ENCODE results near the gene HS6ST3.
"Not testable (repeated sequence)": the region's sequence is repeated elsewhere in the genome, so short reads cannot be mapped to it uniquely, and the experiment has no call there.

Gene HS6ST3

DNA sequence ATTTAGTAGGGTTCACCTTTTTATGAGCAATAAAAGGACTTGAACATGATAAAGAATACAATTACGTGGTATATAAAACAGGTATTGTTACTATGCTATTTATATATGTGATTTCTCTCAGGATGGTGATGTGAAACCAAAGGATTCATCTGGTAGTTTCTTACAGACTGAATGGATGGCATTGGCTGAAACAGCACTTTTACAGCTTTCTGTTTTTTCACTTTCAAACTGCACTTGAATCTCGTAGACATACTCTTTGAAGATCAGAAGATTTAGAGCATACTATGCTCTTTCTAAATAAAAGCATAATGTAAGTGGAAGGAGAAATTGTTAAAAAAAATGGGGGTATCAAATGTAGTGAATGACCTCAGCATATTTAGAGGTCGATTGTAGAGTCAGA lies 354.8 kb downstream of the HS6ST3 start:
- DNase-seq (ENCODE audit: low read depth in 2 of 2), result no peak

DNA sequence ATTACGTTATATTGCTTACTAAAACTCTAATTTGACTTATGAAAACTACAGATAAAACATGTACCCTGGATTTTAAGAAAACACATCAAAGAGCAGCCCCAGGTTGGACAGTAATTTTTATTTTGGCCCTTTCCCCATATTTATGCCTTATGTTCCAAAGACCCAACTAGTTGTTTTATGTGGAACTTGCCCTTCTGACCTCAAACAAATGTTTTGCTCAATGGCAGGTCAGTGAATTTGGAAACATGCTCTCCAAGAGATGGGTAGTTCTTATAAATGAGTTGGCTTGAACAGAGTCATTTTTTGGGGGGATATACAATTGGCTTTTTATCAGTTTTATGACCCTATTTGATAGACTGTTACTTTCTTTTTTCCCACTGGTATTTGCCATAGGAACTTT lies 360.0 kb downstream of the HS6ST3 start:
- no peak for DNase-seq (ENCODE audit: low read depth in 2 of 2)

DNA sequence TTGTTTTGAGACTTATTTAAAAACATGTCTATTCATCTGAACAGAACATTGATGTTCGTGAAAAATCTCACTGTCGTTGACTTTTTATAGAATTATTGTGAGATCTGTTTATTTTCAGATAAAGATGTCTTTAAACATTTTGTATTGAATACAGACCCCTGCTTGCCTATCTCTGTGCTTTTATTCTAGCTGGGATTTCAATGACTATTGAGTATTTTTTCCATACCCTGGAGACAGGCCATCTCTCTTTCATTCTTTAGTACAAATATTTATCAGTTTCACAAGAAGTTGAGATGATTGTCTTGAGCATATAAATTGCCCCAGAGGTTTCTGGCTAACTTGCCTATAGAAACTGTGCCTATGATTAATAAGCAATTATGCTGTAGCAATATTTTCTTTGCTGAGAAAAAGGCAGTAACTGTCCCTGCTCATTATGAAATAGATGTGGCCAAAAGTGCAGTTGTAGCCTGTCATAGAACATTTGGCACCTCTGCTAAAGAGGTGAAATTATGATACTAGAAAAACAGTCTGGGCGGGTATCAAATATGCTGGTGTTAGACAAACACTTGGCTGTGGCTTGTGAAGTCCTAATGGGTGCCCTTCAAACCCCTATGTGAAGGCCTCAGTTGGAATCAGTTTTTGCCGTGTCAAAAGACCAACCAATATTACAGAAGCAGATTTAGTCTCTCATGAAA lies 360.6 kb downstream of the HS6ST3 start:
- no peak for DNase-seq (ENCODE audit: low read depth in 2 of 2)

DNA sequence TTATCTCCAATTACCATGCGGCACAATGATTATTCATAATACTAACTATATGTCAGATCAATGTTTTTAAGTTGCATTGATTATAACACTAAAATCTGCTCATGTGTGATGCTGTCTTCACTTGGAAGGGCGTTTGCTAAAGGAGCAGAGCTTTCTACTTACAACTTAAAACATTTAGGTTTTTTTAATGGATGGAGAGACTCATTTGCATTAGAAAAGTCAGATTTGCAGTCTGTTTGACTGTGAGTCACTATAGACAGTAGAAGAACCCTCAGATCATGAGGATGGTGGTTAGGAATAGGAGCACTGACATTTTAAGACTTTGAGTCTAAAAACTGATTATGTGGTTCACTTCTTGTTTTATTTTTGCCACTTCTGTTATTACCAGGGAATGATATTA lies 364.6 kb downstream of the HS6ST3 start:
- no peak for DNase-seq (ENCODE audit: low read depth in 2 of 2)

DNA sequence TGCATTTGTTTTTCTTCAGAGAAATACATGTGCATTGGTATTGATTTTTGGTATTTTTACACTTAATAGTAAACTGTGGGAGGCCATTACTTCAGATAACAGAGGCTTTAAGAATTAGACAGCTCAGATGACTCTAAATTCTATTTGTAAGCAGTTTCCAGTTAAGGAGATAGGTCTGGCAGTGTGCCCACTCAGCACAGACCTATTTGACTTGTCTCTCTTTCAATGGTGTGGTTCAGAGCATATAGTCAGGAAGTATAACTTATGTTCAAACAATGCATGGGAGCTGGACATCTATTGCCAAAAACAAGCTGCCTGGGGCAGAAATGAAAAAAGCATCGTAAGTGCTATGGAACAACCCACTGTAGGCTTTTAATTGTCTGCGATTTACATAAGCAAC lies 370.7 kb downstream of the HS6ST3 start:
- no peak for DNase-seq (ENCODE audit: low read depth in 2 of 2)

DNA sequence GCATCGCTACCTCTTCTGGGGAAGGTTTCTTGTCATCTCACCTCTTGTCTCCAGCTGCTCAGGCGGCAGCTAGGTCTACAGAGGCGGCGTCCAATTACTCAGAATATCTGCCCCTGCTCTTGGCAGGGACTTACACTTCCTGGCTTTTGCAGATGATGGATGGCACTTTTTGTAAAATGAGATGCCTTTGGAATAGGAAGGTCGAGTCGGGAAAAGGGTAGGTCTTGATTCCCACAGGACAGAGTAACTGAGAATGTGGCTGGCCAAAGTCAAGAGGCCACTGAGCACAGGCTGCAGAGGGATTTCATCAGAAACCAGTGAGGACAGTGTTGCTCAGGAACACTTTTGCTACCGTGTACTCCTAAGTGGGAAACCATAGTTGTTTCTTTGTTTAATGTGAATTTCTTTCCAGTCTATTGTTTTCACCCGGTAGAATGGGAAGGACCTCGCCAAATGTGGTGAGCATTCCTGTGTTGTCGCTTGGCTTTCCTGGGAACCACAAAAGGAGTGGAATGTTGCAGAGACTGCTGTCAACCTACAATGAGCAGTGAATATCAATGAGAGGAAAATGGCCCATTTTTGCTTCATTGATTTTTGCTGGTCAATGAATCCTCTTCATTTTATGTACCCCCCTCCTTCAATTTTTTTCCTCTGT lies 383.7 kb downstream of the HS6ST3 start:
- DNase-seq (ENCODE audit: low read depth in 2 of 2), result no peak

DNA sequence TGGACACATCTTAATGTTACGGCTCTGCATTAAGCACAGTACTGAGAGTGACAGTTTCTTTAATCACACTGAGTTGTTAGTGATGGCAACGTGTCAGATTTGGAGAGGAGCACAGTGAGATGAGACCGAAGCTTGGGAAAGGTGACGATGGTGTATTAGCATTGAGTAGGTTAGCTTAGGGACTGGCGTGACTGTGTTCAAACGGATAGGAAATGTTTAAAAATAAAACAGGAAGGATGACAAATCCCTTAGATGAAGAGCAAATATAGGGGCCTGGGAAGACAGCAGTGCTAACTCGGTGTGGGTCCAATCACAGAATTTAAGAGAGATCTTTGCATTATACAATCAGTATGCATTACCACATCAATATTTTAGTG lies 384.3 kb downstream of the HS6ST3 start:
- DNase-seq (ENCODE audit: low read depth in 2 of 2), result no peak

DNA sequence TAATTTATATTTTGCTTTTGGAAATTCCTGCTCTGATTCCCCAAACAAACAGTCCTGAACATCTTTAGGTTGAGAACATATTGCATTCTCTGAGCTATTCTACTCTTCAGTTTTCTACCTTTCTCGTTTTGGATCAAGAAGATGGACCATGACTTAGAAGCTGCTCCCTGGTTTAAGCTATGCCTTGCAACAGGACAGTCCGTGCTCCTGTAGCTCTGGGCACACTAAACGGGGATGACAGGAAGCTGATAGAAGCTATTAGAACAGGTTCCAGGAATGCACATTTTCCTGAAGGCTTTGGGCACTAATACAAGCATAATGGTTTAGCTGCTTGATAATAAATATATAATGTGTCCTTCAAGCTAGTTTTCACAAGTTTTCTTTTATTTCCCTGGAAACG lies 385.2 kb downstream of the HS6ST3 start:
- no peak for DNase-seq (ENCODE audit: low read depth in 2 of 2)

DNA sequence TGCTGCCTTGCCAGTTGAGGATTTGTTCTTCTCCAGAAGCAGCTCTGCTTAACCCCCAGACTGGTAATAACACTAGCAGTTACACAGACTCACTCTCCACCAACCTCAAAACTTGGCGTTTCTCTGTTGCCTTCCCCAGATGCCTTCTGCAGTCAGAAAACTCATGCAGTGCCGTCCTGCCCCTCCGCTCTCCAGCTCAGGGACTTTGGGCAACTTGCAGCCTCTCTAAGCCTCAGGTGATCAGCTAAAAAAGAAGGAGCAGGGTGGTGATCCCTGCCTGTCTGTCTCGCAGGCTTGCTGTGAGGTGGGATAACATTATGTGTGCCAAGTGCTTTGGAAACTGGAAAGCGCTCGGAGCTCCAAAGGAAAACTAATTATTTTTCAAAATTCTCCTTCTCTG lies 391.6 kb downstream of the HS6ST3 start:
- DNase-seq (ENCODE audit: low read depth in 2 of 2), result no peak

DNA sequence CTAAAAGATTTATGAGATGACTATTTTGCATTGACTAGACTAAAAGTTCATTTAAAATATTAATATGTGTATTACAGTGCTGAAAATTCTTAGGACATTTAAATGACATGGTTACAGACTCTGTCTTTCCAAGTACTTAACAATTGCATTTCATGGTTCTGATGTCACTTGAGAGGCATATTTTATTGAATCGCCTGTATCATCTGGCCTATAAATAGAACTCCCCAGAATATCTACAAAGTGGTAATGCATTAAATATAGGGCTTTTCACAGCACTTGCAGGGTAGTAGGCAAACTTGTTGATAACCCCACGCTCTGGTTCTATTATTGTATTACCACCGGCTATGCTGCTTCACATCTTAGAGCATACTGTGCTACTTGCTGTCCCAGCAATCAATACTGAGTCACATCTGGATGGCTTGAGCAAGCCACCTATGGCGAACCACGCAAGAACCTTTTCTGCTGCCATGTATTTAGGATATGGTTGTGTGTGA lies 400.6 kb downstream of the HS6ST3 start:
- no peak for DNase-seq (ENCODE audit: low read depth in 2 of 2)

DNA sequence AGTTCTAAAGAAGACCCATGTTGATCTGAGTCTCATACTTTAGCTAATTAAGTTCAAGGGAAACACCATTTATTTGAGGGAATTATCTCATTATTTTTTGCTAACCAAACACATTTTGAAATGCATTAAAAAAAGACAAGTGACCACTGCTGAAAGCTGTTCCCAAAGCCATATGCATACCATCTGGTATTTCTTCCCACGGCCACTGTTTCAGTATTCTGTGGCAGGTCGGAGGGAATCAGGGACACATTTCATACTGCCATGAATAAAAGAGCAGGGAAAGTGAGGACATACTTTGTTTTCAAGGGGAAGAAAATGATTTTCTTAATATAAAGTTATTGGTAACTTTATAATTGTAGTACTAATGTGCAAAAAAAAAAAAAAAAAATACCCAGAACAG lies 401.2 kb downstream of the HS6ST3 start:
- DNase-seq (ENCODE audit: low read depth in 2 of 2), result no peak

DNA sequence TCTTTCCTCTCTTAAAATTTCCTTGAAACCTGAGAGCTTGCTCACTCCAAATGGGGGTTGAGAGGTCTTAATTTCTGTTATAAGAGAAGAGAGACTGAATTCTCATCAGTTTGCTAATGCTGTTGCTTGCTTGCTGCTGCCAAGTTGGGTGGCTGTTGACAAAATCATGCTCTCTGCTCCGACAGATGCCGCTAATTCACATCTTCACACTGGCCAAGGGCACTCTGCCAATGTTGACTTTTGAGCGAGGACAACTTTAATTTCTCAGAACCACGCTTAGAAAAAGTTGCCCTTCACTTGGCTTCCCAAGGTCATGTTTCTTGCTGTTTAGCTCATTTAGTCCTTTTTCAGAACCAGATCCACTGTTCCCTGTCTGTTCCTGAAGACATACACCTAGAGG lies 402.9 kb downstream of the HS6ST3 start:
- no peak for DNase-seq (ENCODE audit: low read depth in 2 of 2)

DNA sequence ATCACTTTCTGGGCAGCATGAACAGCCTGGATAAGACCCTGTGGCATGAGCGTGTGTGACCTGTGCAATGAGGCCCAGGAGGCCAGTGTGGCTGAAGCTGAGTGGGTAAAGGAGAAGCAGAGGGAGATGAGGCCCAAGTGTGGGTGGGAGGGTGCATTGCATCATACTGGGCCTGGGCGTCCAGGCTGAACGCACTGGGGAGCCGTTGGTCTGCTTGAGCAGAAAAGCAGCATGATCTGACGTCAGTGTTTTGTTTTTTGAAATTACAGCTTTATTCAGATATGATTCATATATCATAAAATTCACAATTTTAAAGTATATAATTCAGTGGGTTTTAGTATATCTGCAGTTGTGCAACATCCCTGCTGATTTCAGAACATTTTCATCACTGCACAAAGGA lies 409.7 kb downstream of the HS6ST3 start:
- DNase-seq (ENCODE audit: low read depth in 2 of 2), result no peak

DNA sequence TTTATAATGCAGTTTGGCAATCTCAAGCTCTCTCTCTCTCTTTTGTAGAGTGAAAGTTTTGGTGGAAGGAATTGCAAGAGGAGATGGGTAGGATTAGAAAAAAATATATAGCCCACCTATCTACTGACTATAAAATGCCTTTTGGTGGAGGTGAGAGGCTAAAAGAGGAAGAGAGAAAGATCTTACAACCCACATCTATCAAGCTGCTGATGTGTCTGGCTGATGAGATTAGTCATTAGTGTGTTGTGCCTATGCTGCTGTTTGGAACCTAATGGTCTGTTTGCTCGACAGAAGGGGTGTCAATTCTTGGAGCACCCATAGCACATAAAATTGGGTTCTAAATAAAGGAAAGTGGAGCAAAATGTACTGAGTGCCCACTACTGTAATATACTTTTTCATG lies 411.0 kb downstream of the HS6ST3 start:
- DNase-seq (ENCODE audit: low read depth in 2 of 2), result no peak

DNA sequence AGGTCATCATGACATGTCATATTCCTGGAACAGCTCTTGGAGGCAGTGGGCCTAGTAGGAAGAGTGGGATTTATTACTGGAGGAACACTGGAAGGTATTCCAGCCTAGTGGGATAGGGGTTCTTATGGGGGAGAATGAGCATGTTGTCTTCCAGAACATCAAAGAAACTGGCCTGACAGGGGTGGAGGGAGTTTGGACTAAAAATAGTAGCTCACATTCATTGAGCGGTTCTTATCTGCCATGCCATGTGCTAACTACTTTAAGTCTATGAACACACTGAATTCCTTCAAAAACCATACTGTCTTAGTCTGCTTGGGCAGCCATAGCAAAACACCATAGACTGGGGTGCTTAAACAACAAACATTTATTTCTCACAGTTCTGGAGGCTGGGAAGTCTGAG lies 413.6 kb downstream of the HS6ST3 start:
- no peak for DNase-seq (ENCODE audit: low read depth in 2 of 2)

DNA sequence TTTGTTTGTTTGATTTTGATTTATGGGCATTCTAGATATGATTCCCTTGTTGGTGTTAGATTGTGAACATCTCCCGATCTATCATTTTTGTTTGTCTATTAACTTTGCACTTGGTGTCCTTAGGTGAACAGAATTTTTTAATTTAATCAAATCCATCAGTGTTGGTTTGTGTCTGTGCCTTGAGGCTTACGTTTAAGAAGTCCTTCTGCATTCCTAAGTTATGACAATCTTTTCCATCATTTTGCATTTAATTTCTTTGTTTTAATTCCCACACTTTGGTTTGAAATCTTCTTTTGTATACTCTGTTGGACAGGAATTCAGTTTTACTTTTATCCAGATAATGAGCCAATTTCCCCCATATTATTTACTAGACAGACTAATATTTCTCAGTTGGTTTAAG lies 421.7 kb downstream of the HS6ST3 start:
- no peak for DNase-seq (ENCODE audit: low read depth in 2 of 2)

DNA sequence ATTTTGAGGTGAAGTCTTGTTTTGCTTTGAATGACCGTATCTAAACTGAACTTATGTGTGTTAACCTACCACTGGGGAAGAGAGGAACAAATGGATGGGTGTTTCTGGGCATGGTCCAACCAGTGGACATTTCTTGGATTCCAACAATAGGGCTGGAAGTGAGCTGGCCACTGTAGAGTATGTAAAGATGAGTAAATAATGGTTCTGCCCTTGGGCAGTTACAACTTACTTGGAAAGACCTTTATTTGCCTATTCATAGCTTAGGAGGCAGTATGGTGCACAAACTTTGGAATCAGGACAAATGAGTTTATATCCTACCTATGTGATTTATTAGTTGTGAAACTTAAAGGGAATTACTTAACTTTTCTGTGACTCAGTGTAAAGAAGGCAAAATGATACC lies 429.5 kb downstream of the HS6ST3 start:
- DNase-seq (ENCODE audit: low read depth in 2 of 2), result no peak

DNA sequence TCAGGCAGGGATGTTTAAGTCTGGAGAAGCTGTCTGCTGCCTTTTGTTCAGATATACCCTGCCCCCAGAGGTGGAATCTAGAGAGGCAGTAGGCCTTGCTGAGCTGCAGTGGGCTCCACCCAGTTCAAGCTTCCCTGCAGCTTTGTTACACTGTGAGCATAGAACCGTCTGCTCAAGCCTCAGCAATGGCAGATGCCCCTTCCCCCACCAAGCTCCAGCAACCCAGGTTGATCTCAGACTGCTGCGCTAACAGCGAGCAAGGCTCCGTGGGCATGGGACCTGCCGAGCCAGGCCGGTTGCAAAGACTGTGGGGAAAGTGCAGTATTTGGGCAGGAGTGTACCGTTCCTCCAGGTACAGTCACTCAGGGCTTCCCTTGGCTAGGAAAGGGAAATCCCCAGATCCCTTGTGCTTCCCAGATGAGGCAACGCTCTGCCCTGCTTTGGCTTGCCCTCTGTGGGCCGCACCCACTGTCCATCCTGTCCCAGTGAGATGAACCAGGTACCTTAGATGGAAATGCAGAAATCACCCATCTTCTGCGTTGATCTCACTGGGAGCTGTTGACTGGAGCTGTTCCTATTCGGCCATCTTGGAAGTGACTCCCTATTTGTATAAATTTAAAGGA lies 434.6 kb downstream of the HS6ST3 start:
- not testable (repeated sequence) for DNase-seq (ENCODE audit: low read depth in 2 of 2)

DNA sequence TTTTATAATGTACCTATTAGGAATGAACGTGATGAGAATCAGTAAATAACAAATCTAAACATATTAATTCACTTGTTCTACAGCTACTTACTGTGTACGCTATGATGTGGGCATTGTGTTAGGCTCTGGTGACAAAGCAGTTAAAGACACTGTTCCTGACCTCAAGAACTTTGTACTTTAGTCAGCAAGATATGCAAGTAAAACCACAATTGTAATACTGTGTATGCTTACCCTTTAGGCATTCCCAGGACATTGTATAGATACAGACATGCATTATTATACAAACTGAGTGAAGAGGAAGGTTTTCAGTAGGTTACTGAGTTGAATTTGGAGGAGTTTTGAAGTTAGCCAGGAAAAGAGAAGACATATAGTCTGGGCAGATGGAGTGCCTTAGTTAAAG lies 435.8 kb downstream of the HS6ST3 start:
- DNase-seq (ENCODE audit: low read depth in 2 of 2), result no peak

DNA sequence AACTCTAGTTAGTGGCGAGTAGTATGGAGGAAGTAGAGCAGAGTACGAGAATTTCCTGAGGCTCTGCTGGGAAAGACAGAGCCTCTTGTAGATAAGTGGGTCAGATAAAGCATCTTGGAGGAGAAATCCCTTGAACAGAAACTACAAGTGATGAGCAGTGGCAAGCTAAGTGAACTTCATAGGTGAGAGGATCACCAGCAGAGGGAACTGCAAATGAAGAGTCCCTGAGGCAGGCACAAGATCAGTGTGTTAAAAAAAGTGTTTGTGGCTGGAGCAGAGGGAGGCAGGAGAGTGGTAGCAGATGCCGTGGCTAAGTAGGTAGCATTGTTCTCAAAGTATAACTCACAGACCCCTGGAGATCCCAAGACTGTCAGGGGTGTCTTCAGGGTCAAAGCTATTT lies 437.6 kb downstream of the HS6ST3 start:
- no peak for DNase-seq (ENCODE audit: low read depth in 2 of 2)

DNA sequence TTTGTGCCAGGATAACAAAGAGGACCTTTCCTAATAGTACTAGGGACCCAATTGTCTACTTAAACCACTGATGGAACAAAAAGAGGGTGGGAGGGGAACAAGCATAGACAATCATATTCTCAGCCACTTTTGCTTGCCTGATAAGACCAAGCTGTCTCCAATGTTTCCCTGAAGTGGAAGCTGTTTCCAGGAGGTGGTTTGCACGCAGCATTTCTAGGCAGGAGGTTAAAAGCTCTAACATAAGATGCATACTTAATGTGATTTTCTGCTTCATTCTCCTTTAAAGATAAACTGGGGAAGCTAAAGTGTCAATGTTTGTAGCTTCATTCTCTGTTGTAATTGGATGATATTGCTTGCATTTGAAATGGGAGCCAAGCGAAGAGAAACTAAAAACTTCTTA lies 442.9 kb downstream of the HS6ST3 start:
- no peak for DNase-seq (ENCODE audit: low read depth in 2 of 2)

DNA sequence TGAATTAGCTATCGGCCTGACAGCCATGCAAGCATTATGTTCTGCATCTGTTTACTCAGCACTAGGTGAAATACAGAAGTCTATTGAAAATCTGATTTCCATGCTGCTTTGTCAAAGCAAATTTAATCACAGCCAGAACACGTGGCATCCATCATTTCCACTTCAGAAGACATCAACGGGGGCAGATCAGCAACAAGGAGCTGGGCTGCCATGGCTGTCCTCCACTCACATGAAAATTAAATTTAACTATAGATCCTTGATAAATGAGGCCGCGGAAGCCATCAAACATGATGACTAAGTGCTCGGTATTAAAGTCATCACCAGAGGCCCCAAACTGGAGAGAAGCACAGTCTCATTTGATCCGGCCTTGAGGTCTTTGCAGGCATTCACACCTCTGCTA lies 443.5 kb downstream of the HS6ST3 start:
- DNase-seq (ENCODE audit: low read depth in 2 of 2), result no peak

DNA sequence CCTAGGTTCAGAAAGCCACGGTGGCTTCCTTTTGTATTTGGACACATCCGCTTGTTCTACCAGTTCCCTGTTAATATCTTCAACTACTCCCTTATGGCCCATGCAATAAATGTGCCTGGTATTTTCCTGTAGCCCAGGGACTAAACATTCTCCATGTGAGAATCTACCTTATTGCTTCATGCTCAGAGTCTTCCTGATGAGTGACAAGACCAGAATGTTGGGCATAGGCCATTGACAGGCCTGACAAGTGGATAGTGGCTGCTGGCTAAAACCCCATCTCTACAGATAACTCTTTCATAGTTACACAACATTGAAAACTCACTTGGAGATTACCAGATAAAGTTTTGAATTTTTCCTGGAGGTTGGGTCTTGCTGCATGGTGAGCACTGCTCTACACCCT lies 449.9 kb downstream of the HS6ST3 start:
- no peak for DNase-seq (ENCODE audit: low read depth in 2 of 2)
